Activated CD4-positive, alpha-beta T cell treated with anti-CD3 and anti-CD28 coated beads, Interleukin-2, amount 50 U/mL, for 16 hours (primary cell): ENCODE results near the gene MYO16.

Experiments
- DNase-seq: peaks from one replicate; pipeline ENCODE4 v3.0.0-alpha.2; 2020

The MYO16 gene

DNA sequence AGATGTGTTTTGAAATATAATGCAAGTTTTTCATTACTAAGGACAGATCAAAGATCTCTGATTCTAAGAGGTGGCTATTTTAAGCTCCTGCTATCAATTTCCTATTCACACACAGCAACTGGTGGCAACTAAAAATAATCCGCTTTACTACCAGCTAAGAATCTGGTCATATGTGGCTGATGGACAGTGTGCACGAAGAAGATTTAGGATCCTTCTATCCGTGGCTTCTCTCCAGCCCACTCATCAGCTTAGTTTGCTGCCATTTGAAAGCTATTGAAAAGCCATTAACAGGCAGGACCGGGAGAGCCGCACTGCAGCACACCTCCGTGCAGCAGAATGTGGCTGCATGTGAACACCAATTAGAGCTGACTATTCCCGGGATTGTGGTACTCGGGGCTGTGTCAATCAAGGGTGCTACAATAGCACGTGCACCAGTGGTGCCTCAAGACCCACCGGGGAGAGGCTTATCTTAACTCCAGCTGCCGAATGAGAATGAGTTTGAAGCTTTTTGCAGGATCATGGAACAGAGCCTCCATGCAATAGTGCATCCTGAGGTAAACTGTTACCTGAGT, at the start of gene MYO16:
Gene MYO16 (plus strand): TSS at position 431 of the 572 bp plus-strand sequence. CDS start 234 bp downstream, outside the sequence.
- DNase-seq = no peak

DNA sequence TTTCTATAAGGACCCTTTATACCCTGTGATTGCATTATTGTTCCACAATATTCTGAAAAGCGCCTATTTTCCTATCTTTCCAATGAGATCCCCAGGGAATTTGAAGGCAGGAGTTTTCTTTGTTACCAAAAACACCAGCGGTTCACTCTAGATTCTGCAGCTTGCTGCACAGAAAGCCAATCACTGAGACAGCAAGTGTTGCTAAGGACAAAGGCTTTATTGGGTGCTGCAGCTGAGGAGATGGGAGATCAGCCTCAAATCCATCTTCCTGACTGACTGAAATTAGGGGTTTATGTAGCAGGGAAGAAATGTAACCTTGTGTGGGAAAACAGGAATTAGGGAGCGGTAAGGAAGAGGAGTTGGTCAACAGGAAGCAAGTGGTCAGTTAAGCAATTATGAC, 42.6 kb upstream of the MYO16 start:
- DNase-seq = no peak

DNA sequence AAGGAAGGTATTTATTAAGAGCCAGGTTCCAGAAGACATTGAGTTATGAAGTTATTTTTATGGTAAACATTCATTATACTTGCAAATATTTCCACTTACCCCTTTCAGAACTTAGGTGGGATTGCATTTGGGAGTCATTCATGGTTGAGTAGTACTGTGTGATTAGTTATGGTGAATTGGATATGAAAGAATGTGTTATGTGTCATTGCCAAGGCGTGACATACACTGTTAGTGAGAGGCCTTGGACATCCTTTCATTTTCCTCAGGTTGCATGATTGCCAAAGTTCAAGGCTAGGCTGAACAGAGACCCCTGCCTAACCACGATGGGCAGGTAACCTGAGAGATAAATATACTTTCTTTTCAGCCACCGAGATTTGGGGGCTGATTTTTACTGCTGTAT, 40.9 kb upstream of the MYO16 start:
- no peak for DNase-seq

DNA sequence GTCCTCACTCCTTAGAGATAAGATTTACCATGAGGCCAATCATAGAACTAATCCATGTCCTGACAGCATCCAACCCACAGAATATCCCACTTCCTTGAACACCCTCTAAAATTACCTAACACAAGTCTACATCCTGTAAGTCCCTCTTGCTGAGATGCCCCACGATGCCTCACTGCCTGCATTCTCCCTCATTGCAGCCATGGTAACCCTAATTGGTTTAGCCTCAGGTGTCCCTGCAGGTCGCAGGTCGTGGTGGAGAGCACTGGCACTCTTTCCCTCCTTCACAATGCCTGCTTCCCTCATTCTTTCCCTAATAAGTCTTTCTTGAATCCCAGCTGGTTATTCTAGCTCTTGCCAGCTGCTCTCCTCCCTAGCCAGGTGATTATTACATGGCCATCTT, 35.3 kb upstream of the MYO16 start:
- no peak for DNase-seq

DNA sequence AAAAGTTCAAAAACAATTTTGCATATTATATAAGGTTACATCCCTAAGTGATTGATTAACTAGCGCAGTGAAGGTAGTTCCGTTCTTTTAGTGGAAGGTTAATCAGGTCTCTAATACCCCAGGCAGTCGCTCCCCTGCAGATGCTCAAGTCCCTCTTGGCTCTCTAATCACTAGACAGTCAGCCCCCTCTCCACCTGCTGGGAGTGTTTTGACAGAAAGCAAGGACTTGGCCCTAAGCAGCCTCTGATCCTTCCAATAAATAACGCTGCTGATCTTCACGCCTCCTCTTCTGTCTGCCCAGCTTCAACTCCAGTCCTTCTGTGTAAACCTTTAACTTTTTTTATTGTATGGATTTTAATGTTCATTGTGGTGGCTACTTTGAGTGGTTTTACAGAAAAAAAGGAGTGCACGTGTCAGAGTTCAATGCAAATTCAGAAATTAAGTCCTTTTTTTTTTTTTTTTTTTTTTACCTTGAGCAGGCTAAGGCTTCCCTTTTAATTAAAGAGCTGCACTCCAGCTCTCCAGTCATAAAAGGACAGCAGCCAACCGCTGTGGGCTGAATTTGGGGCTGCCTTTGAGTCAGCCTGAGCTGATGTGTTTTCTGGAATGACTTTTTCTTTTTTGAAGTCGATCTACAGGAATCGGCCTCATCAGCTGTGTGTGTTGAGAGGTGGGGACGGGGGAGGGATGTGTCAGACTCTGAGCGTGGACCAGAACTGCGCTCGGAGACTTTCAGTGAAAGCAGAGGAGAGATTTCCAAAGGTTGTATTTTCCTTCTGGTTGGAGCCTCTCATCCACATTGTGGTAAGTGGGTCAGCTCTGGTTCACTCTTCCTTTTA, 33.8 kb upstream of the MYO16 start:
- peak; percentile 58 for DNase-seq

DNA sequence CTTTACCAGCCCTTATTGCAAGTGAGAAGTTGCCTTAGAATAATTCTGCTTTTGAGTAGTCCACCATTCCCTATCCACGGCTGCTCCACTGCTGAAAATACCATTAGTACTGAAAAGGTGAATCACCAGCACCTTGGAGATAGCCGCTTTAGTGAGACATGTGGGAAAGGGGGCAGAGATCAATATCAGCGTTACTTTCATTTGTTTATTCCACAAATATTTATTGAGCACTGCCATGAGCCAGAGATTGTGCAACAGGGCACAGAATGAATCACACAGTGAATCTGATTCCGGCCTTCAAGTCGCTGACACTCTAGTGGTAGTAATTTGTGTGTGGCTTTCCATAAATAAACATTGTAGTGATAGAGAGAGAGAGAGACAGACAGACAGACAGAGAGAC, 31.5 kb upstream of the MYO16 start:
- no peak for DNase-seq

DNA sequence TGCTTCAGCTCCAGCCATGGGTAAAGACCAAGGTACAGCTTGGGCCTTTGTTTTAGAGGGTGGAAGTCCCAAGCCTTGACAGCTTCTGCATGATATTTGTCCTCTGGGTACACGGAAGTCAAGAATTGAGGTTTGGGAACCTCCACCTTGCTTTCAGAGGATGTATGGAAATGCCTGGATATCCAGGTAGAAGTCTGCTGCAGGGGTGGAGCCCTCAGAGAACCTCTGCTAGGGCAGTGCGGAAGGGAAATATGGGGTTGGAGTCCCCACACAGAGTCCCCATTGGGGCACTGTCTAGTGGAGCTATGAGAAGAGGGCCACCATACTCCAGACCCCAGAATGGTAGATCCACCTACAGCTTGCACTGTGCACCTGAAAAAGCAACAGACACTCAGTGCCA, 23.0 kb upstream of the MYO16 start:
- no peak for DNase-seq

DNA sequence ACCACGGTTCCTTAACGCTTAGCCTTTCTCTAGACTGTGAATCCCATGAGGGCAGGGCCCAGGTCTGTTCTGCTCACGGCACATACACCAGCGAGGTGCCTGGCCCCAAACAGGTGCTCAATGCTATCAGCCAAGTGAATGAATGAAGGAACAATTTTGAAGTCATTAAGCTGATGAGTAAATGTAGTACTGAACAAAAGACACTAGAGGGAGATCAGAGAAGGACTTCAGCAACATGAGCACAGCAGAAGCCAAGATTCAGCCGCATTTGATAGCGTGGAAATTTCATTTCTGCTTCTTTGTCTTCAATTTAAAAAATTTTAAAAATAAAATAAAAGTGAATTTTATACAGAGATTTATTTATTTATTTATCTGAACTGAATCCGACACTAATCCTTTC, 20.1 kb upstream of the MYO16 start:
- no peak for DNase-seq

DNA sequence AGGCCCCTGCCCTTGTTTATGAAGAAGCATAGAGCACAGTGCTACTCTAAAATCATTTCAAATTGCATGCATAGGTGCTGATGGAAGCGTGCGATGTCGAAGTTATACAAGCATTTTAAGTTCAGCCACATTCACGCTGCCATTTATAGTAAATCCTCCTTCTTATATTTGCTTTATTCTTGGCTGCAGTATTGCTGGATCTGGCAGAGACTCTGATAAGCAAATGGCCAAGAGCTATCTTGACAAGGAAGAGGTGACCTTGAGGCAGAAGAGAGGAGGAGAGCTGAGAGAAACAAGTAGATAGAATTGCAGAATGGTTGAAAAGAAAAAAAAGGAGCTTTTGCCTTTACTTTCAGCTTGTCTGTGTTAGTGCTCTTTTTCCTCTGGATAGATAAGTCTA, 18.9 kb upstream of the MYO16 start:
- DNase-seq = no peak

DNA sequence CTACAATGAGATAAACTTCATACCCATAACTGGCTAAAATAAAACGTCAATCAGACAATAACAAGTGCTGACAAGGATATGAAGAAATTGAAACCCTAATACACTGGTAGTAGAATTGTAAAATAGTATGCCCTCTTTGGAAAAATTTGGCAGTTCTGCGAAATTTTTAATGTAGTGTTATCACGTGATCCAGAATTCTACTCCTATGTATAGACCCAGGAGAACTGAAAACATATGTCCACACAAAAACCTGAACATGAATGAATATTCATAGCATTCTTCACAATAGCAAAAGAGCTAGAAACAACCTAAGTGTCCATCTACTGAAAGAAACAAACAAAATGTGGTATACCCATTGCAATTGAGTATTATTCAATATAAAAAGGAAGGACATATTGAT, 14.2 kb upstream of the MYO16 start:
- no peak for DNase-seq

DNA sequence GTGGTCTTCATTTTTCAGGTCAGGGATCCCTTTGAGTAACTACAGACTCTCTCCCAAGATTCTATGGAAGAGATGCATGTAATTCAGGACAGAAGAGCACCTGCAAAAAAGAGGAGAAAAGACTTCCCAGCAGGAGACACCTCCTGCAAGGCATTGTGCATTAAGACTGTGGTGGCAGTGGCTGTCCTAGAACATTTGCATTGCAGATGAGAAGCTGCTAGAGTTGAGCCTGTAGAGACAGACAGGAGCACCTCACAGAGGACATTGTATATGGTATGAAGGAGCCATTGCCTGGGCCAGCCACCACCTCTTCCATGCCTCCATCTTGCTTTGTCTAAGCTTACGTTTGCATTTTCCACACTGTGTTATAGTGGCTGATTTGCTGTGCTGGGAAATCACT, 11.2 kb upstream of the MYO16 start:
- DNase-seq = no peak

DNA sequence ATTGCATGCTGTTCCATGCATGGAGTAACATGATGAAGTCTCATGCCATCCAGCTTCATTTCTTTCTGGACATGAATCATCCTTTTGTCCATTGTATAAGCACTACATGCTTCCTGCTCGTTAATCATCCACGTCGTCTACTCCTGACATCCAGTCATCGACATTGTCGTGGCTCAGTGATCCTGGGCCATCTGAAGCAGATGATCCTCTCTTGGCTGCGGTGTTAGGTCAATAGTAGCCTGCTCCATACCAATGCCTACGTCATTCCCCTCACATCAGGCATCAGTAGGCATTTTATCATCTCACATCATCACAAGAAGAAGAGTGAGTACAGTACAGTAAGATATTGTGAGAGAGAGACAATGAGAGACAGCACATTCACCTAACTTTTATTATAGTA, 7.9 kb upstream of the MYO16 start:
- DNase-seq = no peak

DNA sequence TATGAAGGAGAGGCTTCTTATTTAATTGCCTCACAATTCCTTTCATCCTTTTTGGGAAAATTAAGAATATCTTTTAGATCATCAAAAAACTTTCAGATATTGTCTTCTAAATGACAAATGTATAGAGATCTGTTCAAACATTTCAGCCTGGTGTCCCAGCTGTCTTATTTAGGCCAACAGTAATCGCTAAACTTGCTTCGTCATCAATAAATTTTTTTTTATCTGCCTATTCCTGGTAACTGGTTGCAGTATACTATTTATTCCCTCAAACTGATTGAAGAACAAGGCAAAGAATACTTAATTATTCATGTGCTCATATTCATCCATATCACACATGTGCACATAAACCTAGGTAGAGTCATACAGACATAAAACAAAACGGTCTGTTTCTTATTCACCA, 5.3 kb upstream of the MYO16 start:
- no peak for DNase-seq

DNA sequence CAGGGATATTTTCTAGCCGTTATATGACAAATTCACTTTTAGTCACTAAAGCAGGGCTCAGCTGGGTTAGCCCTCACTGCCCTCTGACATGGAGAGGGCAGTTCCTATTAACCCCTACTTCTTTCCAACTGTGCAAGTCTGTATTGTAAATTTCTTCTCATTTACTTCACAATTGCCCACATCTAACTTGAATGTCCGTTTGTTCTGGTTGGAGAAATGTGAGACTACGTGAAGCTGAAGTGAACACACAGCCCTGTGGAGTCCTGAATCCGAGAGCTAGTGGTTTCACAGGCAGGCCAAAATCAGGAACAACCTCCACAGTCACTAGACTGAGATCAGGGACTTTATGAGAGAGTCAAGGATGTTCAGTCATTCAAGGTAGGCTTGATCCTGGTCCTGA, 4.4 kb upstream of the MYO16 start:
- DNase-seq = no peak

DNA sequence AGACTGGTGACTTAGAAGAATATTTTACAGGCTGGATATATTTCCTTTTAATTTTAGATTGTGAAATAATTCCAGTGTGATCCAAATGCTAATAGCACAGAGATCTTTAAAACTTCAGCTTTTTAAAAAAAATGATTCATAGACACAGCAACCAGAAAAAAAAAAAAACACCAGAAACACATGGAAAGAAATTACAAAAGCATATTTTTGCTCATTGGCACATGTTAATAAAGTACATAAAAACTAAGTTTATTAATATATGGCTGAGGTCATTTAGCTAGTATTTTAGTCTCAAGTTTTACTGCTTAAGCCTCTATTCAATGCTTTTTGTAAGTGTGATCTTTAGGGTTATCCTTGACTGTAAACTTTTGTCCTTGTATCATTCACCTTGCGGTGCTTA, 577 bp downstream of the MYO16 start:
- no peak for DNase-seq

DNA sequence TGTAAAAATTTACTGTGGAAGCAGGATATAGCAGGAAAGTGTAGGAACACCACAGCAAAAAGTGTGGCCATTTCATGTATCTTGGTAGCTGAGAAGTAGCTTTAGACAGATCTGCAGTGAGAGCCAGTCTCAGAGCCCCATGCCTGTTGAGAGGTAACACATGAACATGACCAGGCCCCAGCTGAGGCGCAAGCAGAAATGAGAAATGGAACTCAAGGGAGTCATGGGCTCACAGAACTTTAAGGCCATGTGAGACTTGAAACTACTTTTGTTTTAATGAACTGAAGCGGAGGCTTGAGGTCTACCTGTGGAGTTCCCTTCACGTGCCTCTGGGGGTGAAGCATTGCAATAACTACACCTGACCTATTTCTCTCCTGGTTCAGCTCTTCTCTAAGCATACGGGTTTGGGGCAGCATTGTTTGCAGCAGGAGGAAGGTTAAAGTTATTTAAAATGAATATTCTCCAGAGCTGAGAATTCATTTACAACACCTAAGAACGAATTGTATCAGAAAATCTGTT, 3.3 kb downstream of the MYO16 start:
- DNase-seq = no peak

DNA sequence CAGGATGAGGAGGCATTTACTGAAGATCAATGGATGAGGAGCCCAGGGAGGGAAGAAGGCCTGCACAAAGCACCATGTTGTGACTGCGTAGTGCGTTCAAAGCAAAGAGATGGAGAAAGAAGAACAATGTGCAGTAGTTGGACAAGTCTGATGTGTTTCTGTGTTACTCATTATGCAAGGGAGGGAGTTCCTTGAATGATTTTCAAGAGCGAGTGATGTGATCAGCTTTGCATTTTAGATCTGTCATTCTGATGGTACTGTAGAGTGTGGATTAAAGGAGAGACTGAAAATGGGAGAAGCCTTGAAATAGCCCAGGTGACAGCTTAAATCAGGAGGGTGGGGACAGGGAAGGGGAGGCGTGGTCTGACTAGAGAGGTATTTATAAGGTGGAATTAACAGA, 9.5 kb downstream of the MYO16 start:
- DNase-seq = no peak

DNA sequence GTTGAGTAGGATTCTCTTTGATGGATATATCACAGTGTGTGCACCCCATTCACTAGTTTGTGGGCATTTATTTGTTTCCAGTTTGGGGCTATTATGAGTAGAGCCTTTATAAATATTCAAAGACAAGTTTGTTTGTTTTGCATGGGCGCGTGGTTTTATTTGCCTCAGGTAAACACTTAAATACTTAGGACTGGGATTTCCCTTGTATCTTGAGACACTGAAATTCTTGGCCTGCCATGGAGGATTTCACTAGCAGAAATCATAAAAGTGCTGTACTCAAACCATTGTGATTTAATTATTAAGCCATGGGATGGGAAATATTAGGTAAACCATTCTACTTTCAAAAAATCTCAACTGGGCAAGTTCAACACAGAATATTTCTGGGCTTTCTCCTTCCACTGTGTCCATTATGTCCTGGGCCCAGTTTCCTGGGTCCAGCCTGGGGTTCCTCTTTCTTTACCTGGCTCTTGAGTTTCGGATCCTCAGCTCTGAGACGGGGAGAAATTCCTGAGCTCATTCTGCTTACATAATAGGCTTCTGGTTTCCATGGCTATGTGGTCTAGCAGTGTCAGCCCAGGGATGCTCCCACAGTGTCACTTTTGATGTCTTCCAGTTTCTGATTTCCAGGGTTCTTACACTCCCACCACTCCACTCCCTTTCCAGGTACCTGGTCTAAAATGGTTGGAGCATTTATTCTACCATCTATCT, 14.4 kb downstream of the MYO16 start:
- no peak for DNase-seq

DNA sequence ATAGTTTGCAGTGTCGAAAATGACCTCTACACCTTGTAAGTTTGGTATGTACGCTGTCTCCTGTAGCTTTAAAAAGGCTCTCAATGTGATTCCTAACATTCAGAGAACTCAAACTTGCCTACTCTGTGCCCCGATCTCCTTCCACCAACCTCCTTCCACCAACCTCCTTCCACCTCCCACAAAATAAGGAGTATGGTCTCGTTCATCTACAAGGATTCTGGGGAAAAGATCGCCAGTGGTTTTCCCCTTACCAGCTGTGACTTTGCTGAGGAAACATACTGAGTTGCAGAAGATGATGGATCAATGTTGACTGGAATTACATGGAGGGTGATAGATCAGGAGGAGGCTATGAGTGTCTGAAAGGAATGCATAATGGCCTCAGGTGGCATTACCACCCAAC, 16.0 kb downstream of the MYO16 start:
- no peak for DNase-seq

DNA sequence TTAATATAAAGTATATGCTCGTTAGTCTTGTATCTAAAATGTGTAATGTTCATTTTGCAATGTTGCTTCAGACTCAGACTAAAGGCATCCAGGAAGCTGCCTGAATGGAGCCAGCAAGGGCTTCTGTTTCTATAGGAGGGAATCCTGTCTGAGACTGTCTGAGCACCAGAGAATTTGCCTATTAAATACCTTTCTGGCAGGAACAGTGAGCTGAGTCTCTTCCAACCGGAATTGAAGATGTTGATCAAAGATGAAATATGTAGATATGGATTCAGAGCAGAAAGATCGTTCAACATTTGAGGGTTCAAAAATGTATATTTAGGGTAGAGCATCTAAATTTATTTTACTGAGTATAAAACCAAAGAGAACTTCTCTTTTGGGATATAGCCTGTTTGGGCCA, 20.9 kb downstream of the MYO16 start:
- DNase-seq = no peak

DNA sequence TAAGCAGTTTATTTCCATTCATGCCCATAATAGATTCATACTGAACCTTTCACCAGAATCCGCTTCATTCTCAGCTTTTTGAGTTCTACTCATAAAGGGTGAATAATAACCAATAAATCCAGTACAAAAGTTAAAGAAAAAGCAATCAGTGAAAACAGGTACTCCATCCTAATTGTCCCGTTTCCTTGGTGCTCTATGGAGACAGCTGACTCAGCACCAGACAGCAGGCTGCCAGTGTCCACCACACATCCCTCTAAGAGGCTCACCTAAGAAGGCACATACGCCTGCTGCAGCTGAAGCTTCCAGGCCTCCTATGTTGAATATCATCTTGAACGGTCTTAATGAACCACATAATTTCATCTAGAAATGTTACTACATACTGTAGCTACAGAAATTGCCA, 27.3 kb downstream of the MYO16 start:
- DNase-seq = no peak

DNA sequence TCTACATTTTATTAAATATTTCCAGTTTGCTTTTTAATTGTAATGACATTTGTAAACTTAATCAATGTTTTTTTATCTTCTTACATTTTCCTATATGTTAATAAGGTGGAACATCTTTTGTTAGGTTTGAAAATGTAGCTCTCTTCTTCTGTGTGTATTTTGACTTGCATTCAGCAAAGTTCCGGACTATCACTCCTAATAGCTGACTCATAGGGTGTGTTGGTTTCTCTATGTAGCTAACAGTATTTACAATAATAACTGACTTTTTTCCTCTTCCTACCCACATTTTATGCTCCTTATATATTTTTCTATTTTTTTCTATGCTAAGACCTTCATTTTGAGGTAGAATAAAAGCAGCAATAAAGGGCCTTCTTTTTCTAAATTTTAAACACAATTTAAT, 28.1 kb downstream of the MYO16 start:
- DNase-seq = no peak

DNA sequence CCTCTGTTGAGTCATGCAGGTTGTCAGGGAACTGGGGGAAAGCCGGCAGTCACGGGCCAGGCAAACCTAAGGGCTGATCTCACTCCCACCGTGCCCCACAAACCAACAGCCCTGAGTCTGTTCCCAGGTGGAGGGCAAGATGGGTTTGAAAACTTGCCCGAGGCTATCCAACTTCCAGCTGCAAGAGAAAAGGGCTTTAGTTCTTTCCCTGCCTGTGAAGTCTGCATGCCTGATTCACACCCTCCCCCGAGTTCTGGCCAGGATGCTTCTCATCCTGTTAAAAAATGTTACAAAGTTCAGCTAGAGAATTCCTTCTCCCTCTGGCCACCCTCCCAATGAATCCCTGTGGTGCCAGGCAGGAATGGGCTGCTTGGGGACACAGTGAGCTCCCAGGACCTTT, 33.1 kb downstream of the MYO16 start:
- no peak for DNase-seq

DNA sequence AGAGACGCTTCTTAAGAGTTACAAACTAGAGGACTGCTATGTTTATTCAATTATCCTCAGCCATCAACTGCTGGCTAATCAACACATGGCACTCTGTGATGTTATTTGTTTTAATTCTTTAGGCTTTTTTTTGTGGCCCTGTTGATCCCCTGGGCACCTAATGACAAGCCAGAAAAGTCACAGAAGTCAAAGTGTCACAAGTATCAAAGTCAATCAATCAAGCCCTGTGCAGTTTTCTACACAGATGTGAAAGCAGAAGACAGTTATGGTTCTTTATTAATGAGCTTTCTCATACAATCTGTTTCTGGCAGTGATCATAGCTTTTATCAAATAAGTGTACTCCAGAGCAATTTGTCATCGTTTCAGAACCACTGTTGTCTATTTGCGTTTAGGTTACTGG, 34.3 kb downstream of the MYO16 start:
- no peak for DNase-seq
